Astrocyte of the cerebellum (primary cell): ENCODE results near the gene LSM7.

Source experiments
- DNase-seq: peaks from one replicate; pipeline ENCODE4 v3.0.0-alpha.2; 2011; ENCODE audit warnings: low read depth
- H3K4me3 ChIP-seq: 2 replicates; pipeline ENCODE4 v1.5.1; 2011; ENCODE audit warnings: mild to moderate bottlenecking, low read depth, low read length, moderate library complexity
- CTCF ChIP-seq: IDR thresholded peaks from 2 replicates; pipeline ENCODE4 v1.5.1; 2012; ENCODE audit warnings: low read length, low read depth, moderate library complexity, mild to moderate bottlenecking; ENCODE audit errors: missing control alignments
- in situ Hi-C: cut with HindIII; loops from 2 replicates; pipeline ENCODE4 v1.10.0; 2017; ENCODE audit warnings: low sequenced_read_pairs

LSM7 gene

GRCh38 chr19:2341244-2341751 lies 12.9 kb upstream of the LSM7 start:
- TF ChIP-seq CTCF: no peak
- DNase-seq: no peak
- in situ Hi-C loops: no loop called here
- H3K4me3 ChIP-seq: no peak overlapping the region

- TF ChIP-seq CTCF: no peak
- in situ Hi-C loops: no loop called here
- no peak for DNase-seq
- no peak overlapping the region for H3K4me3 ChIP-seq
Observed at GRCh38 chr19:2340496-2341243, 12.3 kb upstream of the LSM7 start.

DNA sequence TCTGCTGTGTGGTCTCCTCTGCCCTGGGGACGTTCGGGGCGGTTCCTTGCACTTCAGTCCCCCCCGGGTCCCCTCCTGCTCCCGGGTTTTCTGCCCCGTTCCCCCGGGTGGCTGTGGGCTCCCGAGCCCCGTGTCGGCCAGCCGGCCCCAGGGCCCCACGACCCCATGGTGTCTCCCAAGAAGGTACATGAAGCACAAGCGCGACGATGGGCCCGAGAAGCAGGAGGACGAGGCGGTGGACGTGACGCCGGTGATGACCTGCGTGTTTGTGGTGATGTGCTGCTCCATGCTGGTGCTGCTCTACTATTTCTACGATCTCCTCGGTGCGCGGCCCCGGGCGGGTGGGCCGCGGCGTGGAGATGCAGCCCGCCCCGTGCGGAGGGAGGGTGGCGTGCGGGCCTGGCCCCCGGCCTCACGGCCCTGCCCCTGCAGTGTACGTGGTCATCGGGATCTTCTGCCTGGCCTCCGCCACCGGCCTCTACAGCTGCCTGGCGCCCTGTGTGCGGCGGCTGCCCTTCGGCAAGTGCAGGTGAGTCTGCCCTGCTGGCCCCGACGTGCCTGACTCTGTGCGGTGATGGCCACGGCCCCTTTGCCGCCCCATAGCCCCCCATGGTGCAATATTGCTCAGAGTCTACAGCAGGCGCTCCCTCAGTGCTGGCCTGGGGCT lies 11.4 kb upstream of the LSM7 start:
- H3K4me3 ChIP-seq: no peak overlapping the region
- TF ChIP-seq CTCF: no peak
- in situ Hi-C loops: no loop called here
- DNase-seq: no peak

- DNase-seq: no peak
- in situ Hi-C loops: no loop called here
- no peak for TF ChIP-seq CTCF
- H3K4me3 ChIP-seq: no peak overlapping the region
Observed at GRCh38 chr19:2338751-2339643, 10.6 kb upstream of the LSM7 start.

- no peak overlapping the region for H3K4me3 ChIP-seq
- DNase-seq: no peak
- in situ Hi-C loops: no loop called here
- no peak for TF ChIP-seq CTCF
Observed at GRCh38 chr19:2338055-2338615, 9.7 kb upstream of the LSM7 start.

DNA sequence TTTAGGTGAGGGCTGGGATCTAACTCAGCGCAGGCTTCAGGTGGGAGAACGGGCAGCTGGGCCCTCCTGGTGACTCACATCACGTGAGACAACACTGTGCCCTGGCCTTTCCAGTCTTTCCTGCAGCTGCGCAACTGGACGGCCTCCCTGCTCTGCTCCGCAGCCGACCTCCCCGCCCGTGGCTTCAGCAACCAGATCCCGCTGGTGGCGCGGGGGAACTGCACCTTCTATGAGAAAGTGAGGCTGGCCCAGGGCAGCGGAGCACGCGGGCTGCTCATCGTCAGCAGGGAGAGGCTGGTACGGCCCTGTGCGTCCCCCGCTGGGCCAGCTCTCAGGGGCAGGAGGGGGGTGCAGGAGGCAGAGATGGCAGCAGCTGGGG lies 8.9 kb upstream of the LSM7 start:
- peak; percentile 49 for TF ChIP-seq CTCF
- no peak overlapping the region for H3K4me3 ChIP-seq
- in situ Hi-C loops: no loop called here
- peak; percentile 19 for DNase-seq
